Smooth muscle cell (in vitro differentiated cells): ENCODE measurements around the gene GDPGP1. TPM values are rescaled to one million over a fixed set of nuclear protein-coding genes. Genes with fewer than 3 reads are reported as not detected.

Experiments
- DNase-seq: peaks from one replicate; lab custom pipeline; 2025; ENCODE audit not compliant: unreplicated experiment; lab: John Stamatoyannopoulos, UW
- H2AFZ ChIP-seq: fragments of 200-600 bp; sonication (generic); 2 replicates; pipeline ENCODE4 v1.6.0; 2016; ENCODE audit warnings: antibody characterized with exemption, low read depth, mild to moderate bottlenecking
- H3F3A ChIP-seq: fragments of 200-600 bp; sonication (generic); 2 replicates; pipeline ENCODE4 v1.6.0; 2017; ENCODE audit warnings: antibody characterized with exemption, low read depth
- H3K27ac ChIP-seq: fragments of 200-600 bp; sonication (generic); 2 replicates; pipeline ENCODE4 v1.5.1; 2016; ENCODE audit warnings: low read depth, mild to moderate bottlenecking
- H3K27me3 ChIP-seq: fragments of 200-600 bp; sonication (generic); 2 replicates; pipeline ENCODE4 v1.6.1; 2016; ENCODE audit warnings: low read depth, mild to moderate bottlenecking
- H3K36me3 ChIP-seq: fragments of 200-600 bp; sonication (generic); 2 replicates; pipeline ENCODE4 v1.5.1; 2016; ENCODE audit warnings: low read depth
- H3K4me1 ChIP-seq: fragments of 200-600 bp; sonication (generic); 2 replicates; pipeline ENCODE4 v1.5.1; 2016; ENCODE audit warnings: low read depth
- H3K4me2 ChIP-seq: fragments of 200-600 bp; sonication (generic); 2 replicates; pipeline ENCODE4 v1.6.0; 2016; ENCODE audit warnings: mild to moderate bottlenecking
- H3K4me3 ChIP-seq: fragments of 200-600 bp; sonication (generic); 2 replicates; pipeline ENCODE4 v1.5.1; 2016; ENCODE audit warnings: mild to moderate bottlenecking
- H3K79me2 ChIP-seq: fragments of 200-600 bp; sonication (generic); 2 replicates; pipeline ENCODE4 v1.6.0; 2016; ENCODE audit warnings: low read depth, mild to moderate bottlenecking
- H3K9ac ChIP-seq: fragments of 200-600 bp; sonication (generic); 2 replicates; pipeline ENCODE4 v1.6.0; 2016; ENCODE audit warnings: low read depth
- H3K9me3 ChIP-seq: fragments of 200-600 bp; sonication (generic); replicated peaks from 2 replicates; pipeline ENCODE4 v1.5.1; 2016; ENCODE audit warnings: low read depth
- H4K20me1 ChIP-seq: fragments of 200-600 bp; sonication (generic); 2 replicates; pipeline ENCODE4 v1.6.0; 2016; ENCODE audit warnings: low read depth
- CTCF ChIP-seq: fragments of 200-600 bp; sonication (generic); IDR thresholded peaks from 2 replicates; pipeline ENCODE4 v1.5.1; 2017; ENCODE audit warnings: borderline replicate concordance, mild to moderate bottlenecking, antibody characterized with exemption; ENCODE audit not compliant: insufficient read depth, poor library complexity, severe bottlenecking
- WGBS: methylation state at CpG from one replicate; pipeline ENCODE4 v1.1.7; 2016; ENCODE audit warnings: low lambda C conversion rate; 5-methylcytosine and 5-hydroxymethylcytosine counted together
- polyA plus RNA-seq: library from polyadenylated mRNA; unstranded; fragments of >200 nt; fragmentation: Nextera tagmentation; extraction: Ambion mirVana; gene quantifications from 2 replicates; pipeline ENCODE4 v1.2.1, GENCODE V29; 2016
- total RNA-seq: library from RNA; depleted of rRNA; stranded (reverse); fragments of >200 nt; gene quantifications from 2 replicates; pipeline ENCODE4 v1.2.3, GENCODE V29; 2014

The GDPGP1 gene
- total and polyA plus RNA-seq, 2 experiments from 2014 or later, result 0.09 to 0.21 TPM

- no peak overlapping the region for H3K4me2 ChIP-seq
- no peaks in the 10 kb centered on the region for H3K79me2 ChIP-seq
- 56% methylated on average over 5 of the region's 5 CpGs for WGBS
- no peaks in the 10 kb centered on the region for H3K4me1 ChIP-seq
- TF ChIP-seq CTCF, result no peak
- H3K9me3 ChIP-seq, result no peaks in the 10 kb centered on the region
- no peak overlapping the region for H3K27ac ChIP-seq
- no peaks in the 10 kb centered on the region for H3K27me3 ChIP-seq
- H3K4me3 ChIP-seq, result no peak overlapping the region
- no peaks in the 10 kb centered on the region for H4K20me1 ChIP-seq
- H3F3A ChIP-seq, result no peaks in the 10 kb centered on the region
- no peak overlapping the region for H2AFZ ChIP-seq
- no peak for DNase-seq
- no peak overlapping the region for H3K9ac ChIP-seq
- no peaks in the 10 kb centered on the region for H3K36me3 ChIP-seq
These were observed 53.1 kb downstream of the GDPGP1 start for GRCh38 chr15:90287101-90287500.

- Histone ChIP-seq H3F3A (no peaks in the 10 kb centered on the region), H3K9me3 (no peaks in the 10 kb centered on the region), H3K4me1 (no peaks in the 10 kb centered on the region), H3K4me2 (no peak overlapping the region), H3K4me3 (no peak overlapping the region), H4K20me1 (no peaks in the 10 kb centered on the region), H3K27me3 (no peaks in the 10 kb centered on the region), H3K27ac (no peak overlapping the region), H3K9ac (no peak overlapping the region), H3K36me3 (no peaks in the 10 kb centered on the region), H3K79me2 (no peaks in the 10 kb centered on the region), H2AFZ (no peak overlapping the region)
- TF ChIP-seq CTCF, result no peak
- DNase-seq, result no peak
- WGBS, result 97% methylated on average over 6 of the region's 6 CpGs
These were observed 53.9 kb downstream of the GDPGP1 start for GRCh38 chr15:90287946-90288345.

DNA sequence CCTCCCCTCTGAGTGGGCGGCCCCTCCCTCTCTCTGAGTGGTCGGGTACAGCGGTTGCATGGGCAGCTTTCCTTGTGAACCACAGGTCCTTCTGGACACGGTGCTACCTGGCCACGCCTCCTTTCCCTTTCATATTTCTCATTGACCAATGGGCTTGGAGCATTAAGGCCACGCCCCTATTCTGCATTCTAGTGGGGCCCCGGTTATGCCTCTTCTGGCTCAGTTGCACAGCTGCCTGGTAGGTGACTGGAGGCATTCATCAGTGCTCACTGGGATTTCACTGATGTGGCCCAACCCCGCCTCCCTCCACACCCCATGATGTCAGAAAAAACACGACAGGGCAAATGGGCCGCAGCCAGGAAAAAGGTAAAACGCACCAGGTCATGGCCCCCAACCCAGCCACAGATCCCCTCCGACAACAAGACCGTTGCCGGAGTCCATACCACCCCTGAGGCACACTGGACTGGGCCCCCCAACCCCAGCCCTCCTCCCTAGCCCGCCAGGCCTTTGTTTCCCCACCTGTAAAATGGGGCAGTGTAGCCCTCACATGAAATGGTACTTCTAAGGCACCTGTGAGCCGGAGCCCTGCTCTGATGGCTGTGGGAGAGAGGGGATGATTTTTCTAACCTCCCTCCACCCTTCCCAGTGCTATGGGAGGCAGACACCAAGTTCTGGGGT is 57.8 kb downstream of the GDPGP1 start:
- H3K27ac ChIP-seq, result no peak overlapping the region
- H3K4me3 ChIP-seq, result no peak overlapping the region
- TF ChIP-seq CTCF, result no peak
- H3K9ac ChIP-seq, result no peak overlapping the region
- no peaks in the 10 kb centered on the region for H3K4me1 ChIP-seq
- H3F3A ChIP-seq, result no peaks in the 10 kb centered on the region
- WGBS, result 91% methylated on average over 16 of the region's 16 CpGs
- no peak overlapping the region for H3K4me2 ChIP-seq
- no peak overlapping the region for H2AFZ ChIP-seq
- no peaks in the 10 kb centered on the region for H3K9me3 ChIP-seq
- H3K79me2 ChIP-seq, result no peaks in the 10 kb centered on the region
- H4K20me1 ChIP-seq, result no peaks in the 10 kb centered on the region
- H3K27me3 ChIP-seq, result no peaks in the 10 kb centered on the region
- no peaks in the 10 kb centered on the region for H3K36me3 ChIP-seq
- DNase-seq, result no peak
